Measurements from ENCODE around the gene TMEM184A. TPM values are rescaled to one million over a fixed set of nuclear protein-coding genes. Genes with fewer than 3 reads are reported as not detected.

Gene TMEM184A
- total and polyA plus RNA-seq, 10 of the 15 experiments (the other 5 are each of a cell fraction or from before 2014, with no cell fraction given), result 0.04 to 0.15 TPM; not detected in 8

DNA sequence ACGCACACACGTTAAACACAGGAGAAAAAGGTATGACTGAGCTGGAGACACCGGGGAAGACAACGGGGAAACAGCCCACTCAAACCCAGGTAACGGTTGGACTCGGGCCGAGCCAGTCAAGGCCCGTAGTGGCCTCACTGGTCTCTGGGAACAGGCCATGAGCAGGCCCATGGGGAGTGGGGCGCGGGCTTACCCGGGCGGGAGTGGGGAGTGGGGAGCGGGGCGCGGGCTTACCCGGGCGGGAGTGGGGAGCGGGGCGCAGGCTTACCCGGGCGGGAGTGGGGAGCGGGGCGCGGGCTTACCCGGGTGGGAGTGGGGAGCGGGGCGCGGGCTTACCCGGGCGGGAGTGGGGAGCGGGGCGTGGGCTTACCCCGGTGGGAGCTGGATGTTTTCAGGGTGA is 63.4 kb downstream of the TMEM184A start:
- H3K4me2 ChIP-seq (ENCODE audit: control insufficient read depth, insufficient read depth), result no peak overlapping the region
- BruUV-seq (replicated peaks), result no TSS peak
- no peak for DNase-seq (ENCODE audit: low read depth, low spot score)
- WGBS (ENCODE audit: insufficient coverage, insufficient replicate concordance, low lambda C conversion rate, missing lambda C conversion rate), result 87% methylated on average over 8 of the region's 33 CpGs
- in situ Hi-C loops (cut with MboI) (no loop called here), intact Hi-C loops (cut with micrococcal nuclease; ENCODE audit: unreplicated experiment) (no loop called here)
- no peak overlapping the region for H3K9ac ChIP-seq (ENCODE audit: control insufficient read depth, insufficient read depth, low read length)
- ChIA-PET POLR2A (interaction anchor here (0.6 kb wide), 1 partner anchor 17 kb away, joined by 7 read pairs; no protein-coding TSS in a partner anchor), CTCF (no interaction called here), RAD21 (ENCODE audit: unreplicated experiment) (no interaction called here), SMC1A (ENCODE audit: uncharacterized antibody, unreplicated experiment) (no interaction called here)
- H3K36me3 ChIP-seq (ENCODE audit: control insufficient read depth in 2 of 2, insufficient read depth in 2 of 2, low read length in 1 of 2), result peaks cover 5 to 29% of the 10 kb centered on the region in 2 experiments; a peak in 3 of 4 replicates
- H3K79me2 ChIP-seq (ENCODE audit: control insufficient read depth, insufficient read depth, low read length), result no peaks in the 10 kb centered on the region
- H4K20me1 ChIP-seq (ENCODE audit: control insufficient read depth, insufficient read depth), result no peaks in the 10 kb centered on the region
- ATAC-seq, result no peak
- no peak overlapping the region for H3K4me3 ChIP-seq
- H3K27me3 ChIP-seq (replicated peaks in 1 of 2; ENCODE audit: control insufficient read depth in 2 of 2, insufficient read depth in 2 of 2, low read length in 1 of 2), result no peaks in the 10 kb centered on the region
- no peaks in the 10 kb centered on the region for H3K9me3 ChIP-seq (replicated peaks; ENCODE audit: control insufficient read depth, insufficient read depth, low read length)
- no peak overlapping the region for H2AFZ ChIP-seq (ENCODE audit: control insufficient read depth, low read depth, low read length)
- FAIRE-seq, result no peak
- TF ChIP-seq ETV6 (conservative IDR thresholded peaks at IDR 0.05 in 1 of 2, IDR thresholded peaks at IDR 0.05 in 1 of 2; ENCODE audit: borderline replicate concordance in 1 of 2, low read depth in 1 of 2), result no peak
- TF ChIP-seq LARP7 (IDR thresholded peaks at IDR 0.05), result no peak
- TF ChIP-seq, protein P1, sequence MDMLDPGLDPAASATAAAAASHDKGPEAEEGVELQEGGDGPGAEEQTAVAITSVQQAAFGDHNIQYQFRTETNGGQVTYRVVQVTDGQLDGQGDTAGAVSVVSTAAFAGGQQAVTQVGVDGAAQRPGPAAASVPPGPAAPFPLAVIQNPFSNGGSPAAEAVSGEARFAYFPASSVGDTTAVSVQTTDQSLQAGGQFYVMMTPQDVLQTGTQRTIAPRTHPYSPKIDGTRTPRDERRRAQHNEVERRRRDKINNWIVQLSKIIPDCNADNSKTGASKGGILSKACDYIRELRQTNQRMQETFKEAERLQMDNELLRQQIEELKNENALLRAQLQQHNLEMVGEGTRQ (IDR thresholded peaks at IDR 0.05; ENCODE audit: borderline replicate concordance, low read depth, low read length), result no peak
- TF ChIP-seq ZNF24 (IDR thresholded peaks at IDR 0.05), result no peak
- TF ChIP-seq ZBED1 (IDR thresholded peaks at IDR 0.05; ENCODE audit: borderline replicate concordance), result no peak
- TF ChIP-seq ZBTB11 (CRISPR knock-in tag; IDR thresholded peaks at IDR 0.05), result no peak
- TF ChIP-seq HCFC1 (IDR thresholded peaks at IDR 0.05; ENCODE audit: low read length), result no peak
- no peak for TF ChIP-seq CHD4 (IDR thresholded peaks at IDR 0.05)
- no peak for TF ChIP-seq SRF (IDR thresholded peaks at IDR 0.05; ENCODE audit: low read depth in 2 of 2, low read length in 2 of 2)
- no peak for TF ChIP-seq RFX5 (IDR thresholded peaks at IDR 0.05; ENCODE audit: low read depth, low read length)
- no peak for TF ChIP-seq ATF7 (IDR thresholded peaks at IDR 0.05; ENCODE audit: low read depth)
- TF ChIP-seq PAX8 (IDR thresholded peaks at IDR 0.05), result no peak
- TF ChIP-seq NFXL1 (IDR thresholded peaks at IDR 0.05; ENCODE audit: borderline replicate concordance), result no peak
- no peak for TF ChIP-seq CBFB (IDR thresholded peaks at IDR 0.05; ENCODE audit: low read depth)
- TF ChIP-seq SMAD5 (IDR thresholded peaks at IDR 0.05; ENCODE audit: low read depth), result no peak
- no peak for TF ChIP-seq TCF12 (IDR thresholded peaks at IDR 0.05; ENCODE audit: low read depth, low read length)
- no peak for TF ChIP-seq SPI1 (IDR thresholded peaks at IDR 0.05; ENCODE audit: borderline replicate concordance, insufficient read depth, low read depth, low read length)
- TF ChIP-seq, protein P2, sequence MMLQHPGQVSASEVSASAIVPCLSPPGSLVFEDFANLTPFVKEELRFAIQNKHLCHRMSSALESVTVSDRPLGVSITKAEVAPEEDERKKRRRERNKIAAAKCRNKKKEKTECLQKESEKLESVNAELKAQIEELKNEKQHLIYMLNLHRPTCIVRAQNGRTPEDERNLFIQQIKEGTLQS (IDR thresholded peaks at IDR 0.05; ENCODE audit: borderline replicate concordance, extremely low read depth, low read depth, low read length), result no peak
- TF ChIP-seq SMARCA5 (IDR thresholded peaks at IDR 0.05), result no peak
- TF ChIP-seq NFYB (IDR thresholded peaks at IDR 0.05; ENCODE audit: insufficient read depth, low read depth, low read length), result no peak
- no peak overlapping the region for H3K27ac ChIP-seq (ENCODE audit: control insufficient read depth, insufficient read depth)
- H3K4me1 ChIP-seq (ENCODE audit: control insufficient read depth, insufficient read depth, low read length), result no peaks in the 10 kb centered on the region

Data from GM12878 (cell line).